OCI-LY7 (cell line): Measurements from ENCODE around the gene TOMM5. TPM values are rescaled to one million over a fixed set of nuclear protein-coding genes. Genes with fewer than 3 reads are reported as not detected.

Experiments used
- BruUV-seq: library from RNA; stranded (reverse); fragments of 400-500 nt; replicated peaks from 2 replicates; lab custom pipeline; 2021; lab: Mats Ljungman, UMichigan
- CTCF ChIA-PET: fragments of 300-600 bp; sonication (Branson Sonifier 250); formaldehyde crosslinking; loops from one replicate; lab custom pipeline; 2022; ENCODE audit warnings: antibody characterized with exemption; ENCODE audit not compliant: unreplicated experiment; lab: Charles Lee
- POLR2A ChIA-PET: fragments of 300-600 bp; sonication (Branson Sonifier 250); formaldehyde crosslinking; loops from one replicate; lab custom pipeline; 2022; ENCODE audit warnings: antibody characterized with exemption; lab: Charles Lee
- DNase-seq: peaks from one replicate; pipeline ENCODE4 v3.0.0-alpha.2; 2015; ENCODE audit warnings: low spot score
- H2AFZ ChIP-seq: fragments of 200-600 bp; sonication (generic), shearing (Covaris generic); 2 replicates; pipeline ENCODE4 v1.6.1; 2014; ENCODE audit warnings: mild to moderate bottlenecking, antibody characterized with exemption, low read length, moderate library complexity
- H3K27ac ChIP-seq: fragments of 200-600 bp; sonication (generic); 2 replicates; pipeline ENCODE4 v1.5.1; 2014; ENCODE audit warnings: mixed run types, low read depth, mild to moderate bottlenecking, moderate library complexity, low read length, inconsistent platforms; ENCODE audit not compliant: poor library complexity, severe bottlenecking
- H3K36me3 ChIP-seq: fragments of 200-600 bp; sonication (generic); 2 replicates; pipeline ENCODE4 v1.6.1; 2014; ENCODE audit warnings: mild to moderate bottlenecking, antibody characterized with exemption, low read length, moderate library complexity, mixed read lengths; ENCODE audit not compliant: insufficient read depth
- H3K4me1 ChIP-seq: fragments of 200-600 bp; sonication (generic); 2 replicates; pipeline ENCODE4 v1.5.1; 2014; ENCODE audit warnings: mild to moderate bottlenecking, low read length; ENCODE audit not compliant: insufficient read depth, poor library complexity, severe bottlenecking
- H3K4me2 ChIP-seq: fragments of 200-600 bp; sonication (generic); 2 replicates; pipeline ENCODE4 v1.6.1; 2014; ENCODE audit warnings: mild to moderate bottlenecking, low read length
- H3K4me3 ChIP-seq: fragments of 200-600 bp; sonication (generic); 2 replicates; pipeline ENCODE4 v1.5.1; 2014; ENCODE audit warnings: mild to moderate bottlenecking, low read depth, low read length; ENCODE audit not compliant: poor library complexity, severe bottlenecking
- H3K79me2 ChIP-seq: fragments of 200-600 bp; sonication (generic); 2 replicates; pipeline ENCODE4 v1.6.1; 2016; ENCODE audit warnings: low read depth, mild to moderate bottlenecking, low read length, moderate library complexity, mixed read lengths; ENCODE audit not compliant: insufficient read depth
- H3K9me2 ChIP-seq: fragments of 200-600 bp; sonication (generic); 2 replicates; pipeline ENCODE4 v1.6.1; 2016; ENCODE audit warnings: mild to moderate bottlenecking, low read length, mixed read lengths; ENCODE audit not compliant: insufficient read depth
- H3K9me3 ChIP-seq: fragments of 200-600 bp; sonication (generic); 2 replicates; pipeline ENCODE4 v1.6.1; 2014; ENCODE audit warnings: mild to moderate bottlenecking, mixed run types, low read length, mixed read lengths
- H4K20me1 ChIP-seq: fragments of 200-600 bp; sonication (generic); 2 replicates; pipeline ENCODE4 v1.6.1; 2014; ENCODE audit warnings: mild to moderate bottlenecking, antibody characterized with exemption, low read length, moderate library complexity, mixed read lengths; ENCODE audit not compliant: insufficient read depth
- EZH2phosphoT487 ChIP-seq: fragments of 200-600 bp; sonication (generic); IDR thresholded peaks from 2 replicates; pipeline ENCODE4 v1.6.1; 2018; ENCODE audit warnings: low read depth, borderline replicate concordance, mild to moderate bottlenecking, mixed run types, antibody characterized with exemption, low read length, moderate library complexity, mixed read lengths
- intact Hi-C: fragments of 100-400 bp; cut with micrococcal nuclease; formaldehyde crosslinking; loops from one replicate; pipeline ENCODE4 v1.10.0; 2022; ENCODE audit not compliant: unreplicated experiment
- total RNA-seq, 2 experiments: library from RNA; depleted of rRNA in 1 of 2; stranded (reverse); fragments of >200 nt in 1 of 2; shearing (Covaris generic) in 1 of 2; gene quantifications; 2 replicates each; pipeline ENCODE4 v1.2.3, GENCODE V29; 2014 to 2022
- TF ChIP-seq, protein P1 (sequence below): fragments of 200-600 bp; sonication (generic); conservative IDR thresholded peaks from 2 replicates; pipeline ENCODE4 v1.5.1; 2014; ENCODE audit warnings: mild to moderate bottlenecking, antibody characterized with exemption, low read length, moderate library complexity, mixed read lengths

The TOMM5 gene
- total RNA-seq, 2 experiments from 2014 or later: 132 to 215 TPM

DNA sequence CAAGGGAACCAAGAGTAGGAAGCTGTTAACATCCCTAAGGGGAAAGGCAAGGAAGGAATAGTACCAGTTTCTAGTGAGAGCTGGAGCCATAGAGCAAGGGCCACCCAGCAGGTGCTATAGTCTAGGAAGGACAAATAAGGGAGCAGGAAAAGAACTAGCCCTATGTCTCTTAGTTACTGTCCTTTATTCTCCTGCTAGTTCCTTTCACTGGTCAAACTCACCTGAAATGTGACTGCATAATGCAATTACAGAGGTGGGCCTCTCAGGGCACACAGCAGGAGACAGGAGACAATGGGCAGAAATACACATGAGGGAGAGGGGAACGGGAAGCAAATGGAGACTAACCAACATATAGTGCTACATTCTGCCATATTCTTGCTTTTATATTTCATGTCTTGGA lies 31.7 kb upstream of the TOMM5 start:
- no peaks in the 10 kb centered on the region for H4K20me1 ChIP-seq
- DNase-seq: no peak
- ChIA-PET CTCF (no interaction called here), POLR2A (interaction anchor here (0.9 to 2.2 kb wide), 2 partner anchors 9 to 32 kb away, joined by 3 to 7 read pairs; partner anchors contain the start of gene TOMM5)
- no TSS peak for BruUV-seq
- intact Hi-C loops: no loop called here
- H3K9me2 ChIP-seq: no peaks in the 10 kb centered on the region
- H3K9me3 ChIP-seq: no peaks in the 10 kb centered on the region
- TF ChIP-seq EZH2phosphoT487: no peak
- TF ChIP-seq, protein P1, sequence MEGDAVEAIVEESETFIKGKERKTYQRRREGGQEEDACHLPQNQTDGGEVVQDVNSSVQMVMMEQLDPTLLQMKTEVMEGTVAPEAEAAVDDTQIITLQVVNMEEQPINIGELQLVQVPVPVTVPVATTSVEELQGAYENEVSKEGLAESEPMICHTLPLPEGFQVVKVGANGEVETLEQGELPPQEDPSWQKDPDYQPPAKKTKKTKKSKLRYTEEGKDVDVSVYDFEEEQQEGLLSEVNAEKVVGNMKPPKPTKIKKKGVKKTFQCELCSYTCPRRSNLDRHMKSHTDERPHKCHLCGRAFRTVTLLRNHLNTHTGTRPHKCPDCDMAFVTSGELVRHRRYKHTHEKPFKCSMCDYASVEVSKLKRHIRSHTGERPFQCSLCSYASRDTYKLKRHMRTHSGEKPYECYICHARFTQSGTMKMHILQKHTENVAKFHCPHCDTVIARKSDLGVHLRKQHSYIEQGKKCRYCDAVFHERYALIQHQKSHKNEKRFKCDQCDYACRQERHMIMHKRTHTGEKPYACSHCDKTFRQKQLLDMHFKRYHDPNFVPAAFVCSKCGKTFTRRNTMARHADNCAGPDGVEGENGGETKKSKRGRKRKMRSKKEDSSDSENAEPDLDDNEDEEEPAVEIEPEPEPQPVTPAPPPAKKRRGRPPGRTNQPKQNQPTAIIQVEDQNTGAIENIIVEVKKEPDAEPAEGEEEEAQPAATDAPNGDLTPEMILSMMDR: no peak
- H3K27ac ChIP-seq: no peak overlapping the region
- H3K36me3 ChIP-seq: no peaks in the 10 kb centered on the region
- H3K79me2 ChIP-seq: no peaks in the 10 kb centered on the region
- no peak overlapping the region for H2AFZ ChIP-seq
- H3K4me3 ChIP-seq: no peak overlapping the region
- H3K4me1 ChIP-seq: peaks cover 6% of the 10 kb centered on the region
- H3K4me2 ChIP-seq: no peak overlapping the region

DNA sequence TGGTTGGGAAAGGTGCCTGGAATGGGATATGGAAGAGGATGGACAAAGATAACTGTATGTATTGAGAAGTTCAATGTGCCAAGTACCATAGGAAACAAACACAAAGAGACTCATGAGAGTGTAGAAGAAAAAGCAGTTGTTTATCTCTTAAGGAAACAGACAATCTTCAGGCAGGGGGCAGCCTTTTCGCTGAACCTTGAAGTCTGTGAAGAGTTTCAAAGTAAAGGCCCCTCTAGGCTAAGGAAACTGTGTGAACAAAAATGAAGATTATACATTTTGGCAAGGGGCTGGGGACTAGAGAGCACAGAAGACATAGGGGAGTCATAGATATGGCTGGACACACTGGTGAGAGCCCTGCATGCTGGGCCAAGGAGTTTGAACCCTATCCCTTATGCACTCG lies 30.9 kb upstream of the TOMM5 start:
- BruUV-seq: no TSS peak
- H2AFZ ChIP-seq: no peak overlapping the region
- no peaks in the 10 kb centered on the region for H3K36me3 ChIP-seq
- CTCF ChIA-PET: no interaction called here
- H3K4me2 ChIP-seq: no peak overlapping the region
- intact Hi-C loops: no loop called here
- H3K9me2 ChIP-seq: no peaks in the 10 kb centered on the region
- no peaks in the 10 kb centered on the region for H4K20me1 ChIP-seq
- H3K4me3 ChIP-seq: no peak overlapping the region
- POLR2A ChIA-PET: no interaction called here
- no peak overlapping the region for H3K27ac ChIP-seq
- peaks cover 6% of the 10 kb centered on the region for H3K4me1 ChIP-seq
- no peaks in the 10 kb centered on the region for H3K9me3 ChIP-seq
- H3K79me2 ChIP-seq: no peaks in the 10 kb centered on the region
- no peak for DNase-seq
- TF ChIP-seq, protein P1: 0 out of 2 replicates have a peak, but pooled peaks have one; percentile 10
- TF ChIP-seq EZH2phosphoT487: no peak

DNA sequence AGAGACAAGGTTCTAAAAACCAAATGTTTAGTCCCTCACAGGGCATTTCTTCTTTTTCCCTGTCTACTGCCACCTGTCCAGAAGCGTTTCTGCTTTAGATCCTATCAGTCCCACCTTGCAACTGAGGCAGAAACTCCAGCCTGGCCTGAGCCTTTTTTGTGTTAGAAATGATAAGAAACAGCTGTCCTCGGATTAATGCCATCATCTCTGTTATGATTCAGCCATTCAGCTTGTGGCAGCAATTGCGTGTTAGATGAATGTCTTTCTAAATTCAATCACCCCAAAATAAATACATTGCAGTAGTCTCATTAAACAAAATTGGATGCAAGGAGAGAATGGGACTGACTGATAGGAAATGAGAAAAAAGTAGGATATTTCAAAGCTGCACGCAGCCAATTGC lies 30.1 kb upstream of the TOMM5 start:
- Histone ChIP-seq H4K20me1 (no peaks in the 10 kb centered on the region), H3K9me3 (no peaks in the 10 kb centered on the region), H2AFZ (no peak overlapping the region), H3K36me3 (no peaks in the 10 kb centered on the region), H3K79me2 (no peaks in the 10 kb centered on the region), H3K9me2 (no peaks in the 10 kb centered on the region), H3K4me2 (no peak overlapping the region), H3K4me3 (no peak overlapping the region), H3K4me1 (peaks cover 6% of the 10 kb centered on the region), H3K27ac (no peak overlapping the region)
- DNase-seq: no peak
- intact Hi-C loops: no loop called here
- no TSS peak for BruUV-seq
- ChIA-PET CTCF (no interaction called here), POLR2A (no interaction called here)
- no peak for TF ChIP-seq EZH2phosphoT487
- TF ChIP-seq, protein P1: no peak
